Measurements from ENCODE around the gene TMEM267. TPM values are rescaled to one million over a fixed set of nuclear protein-coding genes. Genes with fewer than 3 reads are reported as not detected.
"Not testable (repeated sequence)": the region's sequence is repeated elsewhere in the genome, so short reads cannot be mapped to it uniquely, and the experiment has no call there.

TMEM267 gene
- total and polyA plus RNA-seq, 4 donors = 2.3 to 5.4 (median 3.8) TPM

DNA sequence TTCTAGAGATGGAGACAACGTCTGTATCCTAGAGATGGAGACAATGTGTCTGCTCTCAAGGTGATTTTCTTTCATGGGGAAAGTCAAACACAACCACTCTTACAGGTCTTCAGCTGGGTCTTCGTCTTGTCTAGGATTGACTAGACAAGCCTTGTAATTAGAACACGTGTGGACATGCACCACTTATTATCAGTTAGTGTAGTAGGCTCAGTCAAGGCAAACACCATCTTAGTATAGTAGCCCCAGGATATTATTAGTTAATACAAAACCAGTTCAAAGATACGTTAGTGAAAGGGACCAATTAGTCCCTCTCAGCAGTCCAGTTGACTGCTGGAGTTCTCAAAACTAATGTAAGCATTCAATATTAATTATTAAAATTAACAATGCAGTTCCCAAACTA, 56.4 kb downstream of the TMEM267 start:
- no peaks in the 10 kb centered on the region for H3K9me3 ChIP-seq (ENCODE audit: control insufficient read depth in 4 of 4, low read length in 3 of 4)
- no peak overlapping the region for H3K4me3 ChIP-seq (ENCODE audit: low read depth in 1 of 3, low read length in 3 of 3)
- 86% methylated on average over 4 of the region's 4 CpGs for whole genome bisulfite sequencing
- no peak for DNase-seq (ENCODE audit: low spot score)
- no peaks in the 10 kb centered on the region for H3K27me3 ChIP-seq (ENCODE audit: control insufficient read depth in 4 of 4, insufficient read depth in 4 of 4, low read length in 3 of 4)
- no peak overlapping the region for H3K27ac ChIP-seq (ENCODE audit: low read depth in 1 of 2, low read length in 2 of 2)
- no peak overlapping the region for H3K9ac ChIP-seq (ENCODE audit: low read depth in 1 of 2, low read length in 2 of 2)
- no peaks in the 10 kb centered on the region for H3K36me3 ChIP-seq (ENCODE audit: control insufficient read depth in 4 of 4, insufficient read depth in 3 of 4, low read depth in 1 of 4, low read length in 3 of 4)
- H3K4me1 ChIP-seq (ENCODE audit: control insufficient read depth in 4 of 4, insufficient read depth in 4 of 4, low read length in 3 of 4) = peaks cover 2 to 16% (median 5%) of the 10 kb centered on the region in 4 donors
- TF ChIP-seq FOXA2 (IDR thresholded peaks at IDR 0.05) = no peak
- no peak for TF ChIP-seq NR2F2 (IDR thresholded peaks at IDR 0.05)
- no peak for TF ChIP-seq JUND (IDR thresholded peaks at IDR 0.05)
- TF ChIP-seq, protein P1, sequence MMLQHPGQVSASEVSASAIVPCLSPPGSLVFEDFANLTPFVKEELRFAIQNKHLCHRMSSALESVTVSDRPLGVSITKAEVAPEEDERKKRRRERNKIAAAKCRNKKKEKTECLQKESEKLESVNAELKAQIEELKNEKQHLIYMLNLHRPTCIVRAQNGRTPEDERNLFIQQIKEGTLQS (IDR thresholded peaks at IDR 0.05) = no peak
- TF ChIP-seq ZBTB33 (IDR thresholded peaks at IDR 0.05) = no peak
- TF ChIP-seq, protein P2, sequence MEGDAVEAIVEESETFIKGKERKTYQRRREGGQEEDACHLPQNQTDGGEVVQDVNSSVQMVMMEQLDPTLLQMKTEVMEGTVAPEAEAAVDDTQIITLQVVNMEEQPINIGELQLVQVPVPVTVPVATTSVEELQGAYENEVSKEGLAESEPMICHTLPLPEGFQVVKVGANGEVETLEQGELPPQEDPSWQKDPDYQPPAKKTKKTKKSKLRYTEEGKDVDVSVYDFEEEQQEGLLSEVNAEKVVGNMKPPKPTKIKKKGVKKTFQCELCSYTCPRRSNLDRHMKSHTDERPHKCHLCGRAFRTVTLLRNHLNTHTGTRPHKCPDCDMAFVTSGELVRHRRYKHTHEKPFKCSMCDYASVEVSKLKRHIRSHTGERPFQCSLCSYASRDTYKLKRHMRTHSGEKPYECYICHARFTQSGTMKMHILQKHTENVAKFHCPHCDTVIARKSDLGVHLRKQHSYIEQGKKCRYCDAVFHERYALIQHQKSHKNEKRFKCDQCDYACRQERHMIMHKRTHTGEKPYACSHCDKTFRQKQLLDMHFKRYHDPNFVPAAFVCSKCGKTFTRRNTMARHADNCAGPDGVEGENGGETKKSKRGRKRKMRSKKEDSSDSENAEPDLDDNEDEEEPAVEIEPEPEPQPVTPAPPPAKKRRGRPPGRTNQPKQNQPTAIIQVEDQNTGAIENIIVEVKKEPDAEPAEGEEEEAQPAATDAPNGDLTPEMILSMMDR (IDR thresholded peaks at IDR 0.05; ENCODE audit: low read depth, low read length, missing input control) = no peak
- TF ChIP-seq REST (IDR thresholded peaks at IDR 0.05) = no peak

DNA sequence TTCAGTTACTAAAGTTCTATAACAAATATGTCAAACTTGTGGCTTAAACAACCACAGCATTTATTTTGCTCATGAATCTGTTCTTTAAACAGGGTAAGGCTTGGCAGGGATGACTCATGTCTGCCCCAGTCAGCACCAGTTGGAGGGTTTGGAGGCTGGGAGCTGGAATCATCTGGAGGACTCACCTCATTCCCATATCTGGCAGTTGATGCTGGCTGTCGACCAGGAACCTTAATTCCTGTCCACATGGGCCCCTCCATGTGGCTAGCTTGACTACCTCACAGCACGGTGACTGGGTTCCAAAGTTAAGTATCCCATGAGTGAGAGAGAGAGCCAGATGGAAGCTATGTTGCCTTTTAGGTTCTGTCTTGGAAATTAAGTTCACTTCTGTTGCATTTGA, 57.7 kb downstream of the TMEM267 start:
- Histone ChIP-seq H3K9me3 (ENCODE audit: control insufficient read depth in 4 of 4, low read length in 3 of 4) (no peaks in the 10 kb centered on the region), H3K36me3 (ENCODE audit: control insufficient read depth in 4 of 4, insufficient read depth in 3 of 4, low read depth in 1 of 4, low read length in 3 of 4) (no peaks in the 10 kb centered on the region), H3K4me3 (ENCODE audit: low read depth in 1 of 3, low read length in 3 of 3) (no peak overlapping the region), H3K9ac (ENCODE audit: low read depth in 1 of 2, low read length in 2 of 2) (no peak overlapping the region), H3K27me3 (ENCODE audit: control insufficient read depth in 4 of 4, insufficient read depth in 4 of 4, low read length in 3 of 4) (no peaks in the 10 kb centered on the region), H3K27ac (ENCODE audit: low read depth in 1 of 2, low read length in 2 of 2) (no peak overlapping the region), H3K4me1 (ENCODE audit: control insufficient read depth in 4 of 4, insufficient read depth in 4 of 4, low read length in 3 of 4) (peaks cover 2 to 18% (median 6%) of the 10 kb centered on the region in 4 donors)
- DNase-seq (ENCODE audit: low spot score) = no peak
- WGBS = 79% methylated on average over 2 of the region's 2 CpGs
- TF ChIP-seq YY1 (IDR thresholded peaks at IDR 0.05) (no peak), NR2F2 (IDR thresholded peaks at IDR 0.05) (no peak), GABPA (IDR thresholded peaks at IDR 0.05 in 1 of 2, conservative IDR thresholded peaks at IDR 0.05 in 1 of 2) (no peak), FOXA2 (IDR thresholded peaks at IDR 0.05) (no peak), ZBTB33 (IDR thresholded peaks at IDR 0.05) (no peak), TAF1 (conservative IDR thresholded peaks at IDR 0.05) (no peak)

DNA sequence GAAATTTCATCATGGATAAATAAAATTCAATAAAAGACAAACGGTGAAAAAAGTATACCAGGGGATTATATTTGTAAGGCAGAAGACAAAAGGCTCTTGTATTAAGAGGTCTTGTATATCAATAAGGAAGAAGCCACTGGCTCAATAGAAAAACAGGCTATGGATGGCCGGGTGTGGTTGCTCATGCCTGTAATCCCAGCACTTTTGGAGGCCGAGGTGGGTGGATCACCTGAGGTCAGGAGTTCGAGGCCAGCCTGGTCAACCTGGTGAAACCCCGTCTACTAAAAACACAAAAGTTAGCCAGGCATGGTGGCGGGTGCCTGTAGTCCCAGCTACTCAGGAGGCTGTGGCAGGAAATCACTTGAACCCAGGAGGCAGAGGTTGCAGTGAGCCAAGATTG, 60.6 kb downstream of the TMEM267 start:
- not testable (repeated sequence) for H3K9ac ChIP-seq (ENCODE audit: low read depth in 1 of 2, low read length in 2 of 2); DNase-seq (ENCODE audit: low spot score); H3K27ac ChIP-seq (ENCODE audit: low read depth in 1 of 2, low read length in 2 of 2); H3K36me3 ChIP-seq (ENCODE audit: control insufficient read depth in 4 of 4, insufficient read depth in 3 of 4, low read depth in 1 of 4, low read length in 3 of 4); H3K4me3 ChIP-seq (ENCODE audit: low read depth in 1 of 3, low read length in 3 of 3); H3K9me3 ChIP-seq (ENCODE audit: control insufficient read depth in 4 of 4, low read length in 3 of 4); H3K27me3 ChIP-seq (ENCODE audit: control insufficient read depth in 4 of 4, insufficient read depth in 4 of 4, low read length in 3 of 4)
- peaks cover under 1 to 10% (median 3%) of the 10 kb centered on the region in 4 donors for H3K4me1 ChIP-seq (ENCODE audit: control insufficient read depth in 4 of 4, insufficient read depth in 4 of 4, low read length in 3 of 4)
- WGBS = 73% methylated on average over 6 of the region's 6 CpGs
